GM15510 (cell line): ENCODE results near the gene C10orf95.

Experiments used
- POLR2A ChIP-seq: IDR thresholded peaks from 3 replicates; pipeline ENCODE4 v1.6.1; 2011; ENCODE audit warnings: borderline replicate concordance; ENCODE audit not compliant: insufficient read length; ENCODE audit errors: extremely low read depth

Gene C10orf95

GRCh38 chr10:102473445-102474331 lies 22.3 kb upstream of the C10orf95 start:
- TF ChIP-seq POLR2A: no peak

- no peak for TF ChIP-seq POLR2A
These were observed 19.5 kb upstream of the C10orf95 start for GRCh38 chr10:102470579-102471546.

GRCh38 chr10:102468683-102469082 lies 17.3 kb upstream of the C10orf95 start:
- TF ChIP-seq POLR2A: no peak

GRCh38 chr10:102467971-102468438 lies 16.7 kb upstream of the C10orf95 start:
- TF ChIP-seq POLR2A: no peak

DNA sequence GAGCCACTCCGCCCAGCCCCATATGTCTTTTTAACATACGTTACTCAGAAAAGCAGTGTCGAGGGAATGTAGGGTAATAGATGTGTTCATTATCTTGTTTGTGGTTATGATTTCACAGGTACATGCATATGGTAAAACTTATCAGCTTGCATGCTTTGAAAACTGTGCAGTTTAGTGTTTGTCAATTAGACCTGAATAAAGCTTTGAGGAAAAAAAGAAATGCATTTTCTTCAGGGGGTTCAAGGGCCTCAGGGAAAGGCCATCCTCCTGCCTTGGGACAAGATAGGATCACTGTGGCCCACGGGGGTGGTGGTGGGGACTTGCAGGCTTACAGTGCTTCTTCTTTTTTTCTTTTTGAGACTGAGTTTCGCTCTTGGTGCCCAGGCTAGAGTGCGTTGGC lies 16.0 kb upstream of the C10orf95 start:
- TF ChIP-seq POLR2A: no peak

DNA sequence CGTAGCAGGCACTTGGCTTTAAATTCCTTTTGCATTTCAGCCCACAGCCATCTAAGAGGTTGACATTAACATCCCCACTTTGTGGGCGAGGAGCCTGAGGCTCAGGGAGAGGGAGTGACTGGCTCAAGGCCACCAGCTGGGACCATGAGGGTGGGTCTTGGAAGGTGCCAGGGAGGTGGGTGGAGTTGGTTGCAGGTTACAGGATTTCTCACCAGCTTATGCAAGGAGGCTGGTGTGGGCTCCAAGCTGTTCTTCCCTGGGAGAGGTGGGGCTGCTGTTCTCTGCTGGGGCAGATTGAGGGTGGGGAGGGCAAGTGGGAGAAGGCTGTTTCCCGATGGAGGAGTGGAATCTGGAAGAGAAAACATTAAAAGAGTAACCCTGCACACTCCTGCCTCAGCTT lies 14.1 kb upstream of the C10orf95 start:
- no peak for TF ChIP-seq POLR2A

DNA sequence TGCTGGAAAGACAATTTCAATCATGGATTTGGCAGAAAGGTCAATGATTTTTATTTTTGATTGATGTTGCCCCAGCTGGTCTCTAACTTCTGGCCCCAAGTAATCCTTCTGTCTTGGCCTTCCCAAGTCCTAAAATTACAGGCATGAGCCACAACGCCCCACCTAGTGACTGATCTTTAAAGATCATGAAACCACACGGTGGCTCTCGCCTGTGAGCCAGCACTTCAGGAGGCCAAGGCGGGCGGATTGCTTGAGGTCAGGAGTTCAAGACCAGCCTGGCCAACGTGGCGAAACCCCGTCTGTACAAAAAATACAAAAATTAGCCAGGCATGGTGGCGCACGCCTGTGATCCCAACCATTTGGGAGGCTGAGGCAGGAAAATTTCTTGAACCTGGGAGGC lies 12.6 kb upstream of the C10orf95 start:
- TF ChIP-seq POLR2A: no peak

DNA sequence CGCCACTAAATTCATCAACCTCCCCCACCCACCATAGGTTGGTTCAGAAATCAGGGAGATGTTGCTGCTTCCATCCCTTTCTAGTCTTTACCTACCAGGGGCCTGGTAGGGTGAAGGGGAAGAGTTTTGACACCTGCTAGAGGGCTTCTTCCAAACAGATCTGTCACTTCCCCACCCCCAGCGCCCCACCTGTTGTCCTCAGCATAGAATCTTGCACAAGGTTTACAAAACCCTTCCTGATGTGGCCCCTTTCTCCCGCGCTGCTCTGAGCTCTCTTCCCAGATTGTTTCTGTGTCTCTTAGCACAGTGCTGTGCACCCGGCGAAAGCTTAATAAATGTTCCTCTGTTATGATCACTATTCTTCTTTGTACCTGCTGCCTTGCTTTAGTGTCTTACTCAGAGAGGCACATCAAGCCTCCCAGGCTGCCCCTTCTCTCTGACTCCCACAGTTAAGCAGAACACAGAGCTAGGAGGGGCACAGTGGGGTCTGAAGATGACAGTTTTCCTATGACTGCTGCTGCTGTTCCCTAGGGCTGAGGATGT lies 11.2 kb upstream of the C10orf95 start:
- no peak for TF ChIP-seq POLR2A

DNA sequence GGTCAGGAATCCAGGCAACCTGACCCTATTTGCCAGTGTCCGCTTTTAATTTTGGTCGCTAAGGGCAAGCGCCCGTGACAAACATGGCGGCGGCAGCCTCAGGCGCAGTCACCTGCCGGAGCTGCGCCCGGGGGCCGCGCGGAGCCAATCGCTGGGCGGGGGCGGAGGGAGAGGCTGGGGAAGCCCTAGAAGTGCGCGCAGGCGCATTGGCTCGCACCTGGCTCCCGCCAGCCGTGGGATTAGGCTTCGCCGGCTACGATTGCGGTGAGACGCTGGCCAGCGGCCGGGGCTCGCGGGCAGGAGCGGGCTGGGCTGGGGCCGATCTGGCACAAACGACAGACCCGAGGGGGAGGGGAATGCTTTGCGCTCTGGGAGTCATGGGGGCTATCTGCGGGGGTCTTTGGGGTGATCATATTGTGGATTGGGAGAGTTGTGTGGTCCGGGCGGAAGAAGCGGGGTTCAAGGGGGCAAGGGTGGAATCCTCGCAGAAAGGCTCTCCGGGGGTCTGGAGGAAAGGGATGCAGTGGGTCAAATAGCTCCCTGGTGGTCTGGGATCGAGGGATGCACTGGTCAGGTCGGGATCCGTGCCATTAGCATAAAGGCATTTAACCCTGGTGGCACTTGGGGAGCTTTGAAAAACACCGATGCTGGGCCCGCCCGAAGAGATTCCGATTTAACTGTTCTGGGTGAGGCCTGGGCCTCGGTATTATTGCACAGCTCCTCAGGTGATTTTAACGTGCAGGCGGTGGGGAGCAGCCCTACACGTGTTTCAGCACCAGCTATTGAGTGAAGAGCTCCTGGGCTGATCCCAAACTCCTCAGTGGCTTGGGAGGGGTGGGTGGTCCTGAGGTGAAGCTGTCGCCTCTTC lies 10.1 kb upstream of the C10orf95 start:
- TF ChIP-seq POLR2A: peak; percentile 62

GRCh38 chr10:102460836-102461186 lies 9.5 kb upstream of the C10orf95 start:
- no peak for TF ChIP-seq POLR2A

GRCh38 chr10:102458656-102459055 lies 7.3 kb upstream of the C10orf95 start:
- no peak for TF ChIP-seq POLR2A

DNA sequence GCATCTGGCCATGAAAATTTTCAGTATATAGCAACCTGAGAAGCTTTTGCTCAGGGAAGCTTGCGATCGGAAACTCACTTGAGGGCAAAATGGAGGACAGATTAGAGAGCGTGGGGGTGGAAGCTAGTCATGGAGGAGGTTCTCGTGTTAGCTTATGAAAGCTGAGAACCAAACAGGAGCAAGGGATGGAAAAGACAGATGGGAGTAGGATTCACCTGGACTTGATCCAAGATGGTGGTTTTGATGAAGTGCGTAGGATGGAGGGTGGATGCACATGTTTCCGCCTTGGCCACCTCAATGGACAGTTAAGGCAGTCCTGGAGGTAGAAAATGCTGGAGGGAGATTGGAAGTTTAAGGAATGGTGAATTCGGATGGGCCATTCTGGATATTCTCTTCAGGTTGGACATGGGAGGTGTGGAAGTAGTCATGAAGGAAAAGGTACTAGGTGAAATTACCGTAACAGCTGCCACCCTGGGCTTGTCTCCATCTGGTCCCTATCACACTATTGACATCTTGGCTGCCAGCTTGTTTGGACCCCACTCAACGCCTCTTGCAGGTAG lies 6.3 kb upstream of the C10orf95 start:
- TF ChIP-seq POLR2A: no peak

DNA sequence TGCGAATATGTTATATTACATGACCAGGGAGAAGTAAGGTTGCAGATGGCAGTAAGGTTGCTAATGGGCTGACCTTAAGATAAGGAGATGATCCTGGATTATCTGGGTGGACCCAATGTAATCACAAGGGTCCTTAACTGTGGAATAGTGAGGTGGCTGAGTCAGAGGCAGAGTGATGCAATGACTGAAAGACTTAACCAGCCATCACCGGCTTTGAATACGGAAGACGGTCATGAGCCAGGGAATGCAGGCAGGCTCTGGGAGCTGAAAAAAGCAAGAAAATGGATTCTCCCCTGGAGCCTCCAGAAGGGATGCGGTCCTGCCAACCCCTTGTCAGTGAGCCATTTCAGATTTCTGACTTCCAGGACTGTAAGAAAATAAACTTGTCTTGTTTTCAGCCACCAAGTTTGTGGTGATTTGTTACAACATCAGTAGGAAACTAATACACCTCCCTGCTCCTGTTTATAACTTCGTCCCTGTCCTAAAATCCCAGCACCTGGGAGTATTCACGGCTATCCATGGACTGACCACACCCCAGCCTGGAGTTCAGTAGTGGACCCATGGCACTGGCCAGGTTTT lies 4.6 kb upstream of the C10orf95 start:
- TF ChIP-seq POLR2A: no peak
